Loucy (cell line): Measurements from ENCODE around the gene DNAJB6.

ENCODE experiments used
- H2AFZ ChIP-seq: fragments of 200-600 bp; sonication (generic); 2 replicates; pipeline ENCODE4 v1.6.0; 2016; ENCODE audit warnings: antibody characterized with exemption, mild to moderate bottlenecking, low read length, moderate library complexity
- H3F3A ChIP-seq: fragments of 200-600 bp; 2 replicates; pipeline ENCODE4 v1.6.0; 2016; ENCODE audit warnings: antibody characterized with exemption, low read depth, mild to moderate bottlenecking
- H3K27me3 ChIP-seq: fragments of 200-600 bp; sonication (generic); 2 replicates; pipeline ENCODE4 v1.6.1; 2014; ENCODE audit warnings: low read length, mild to moderate bottlenecking; ENCODE audit not compliant: insufficient read depth, poor library complexity, severe bottlenecking
- H3K36me3 ChIP-seq: fragments of 200-600 bp; sonication (generic); 2 replicates; pipeline ENCODE4 v1.6.1; 2016; ENCODE audit warnings: low read length; ENCODE audit not compliant: insufficient read depth
- H3K4me1 ChIP-seq: fragments of 200-600 bp; sonication (generic); 2 replicates; pipeline ENCODE4 v1.5.1; 2014; ENCODE audit warnings: low read length, mild to moderate bottlenecking; ENCODE audit not compliant: insufficient read depth, poor library complexity, severe bottlenecking
- H3K4me2 ChIP-seq: fragments of 200-600 bp; sonication (generic); 2 replicates; pipeline ENCODE4 v1.6.0; 2014; ENCODE audit warnings: antibody characterized with exemption, low read length, low read depth, mild to moderate bottlenecking; ENCODE audit not compliant: poor library complexity, severe bottlenecking
- H3K4me3 ChIP-seq: fragments of 200-600 bp; sonication (generic); 2 replicates; pipeline ENCODE4 v1.5.1; 2014; ENCODE audit warnings: low read length, mild to moderate bottlenecking, mixed read lengths; ENCODE audit not compliant: poor library complexity, severe bottlenecking
- H3K79me2 ChIP-seq: fragments of 200-600 bp; sonication (generic); 2 replicates; pipeline ENCODE4 v1.6.1; 2014; ENCODE audit warnings: low read length; ENCODE audit not compliant: insufficient read depth
- H3K9ac ChIP-seq: fragments of 200-600 bp; sonication (generic); 2 replicates; pipeline ENCODE4 v1.6.0; 2014; ENCODE audit warnings: mild to moderate bottlenecking, low read depth, low read length, moderate library complexity; ENCODE audit not compliant: poor library complexity, severe bottlenecking
- H3K9me2 ChIP-seq: fragments of 200-600 bp; sonication (generic); replicated peaks from 2 replicates; pipeline ENCODE4 v1.6.1; 2016; ENCODE audit warnings: low read depth, low read length, mixed read lengths
- H3K9me3 ChIP-seq: fragments of 200-600 bp; sonication (generic); 2 replicates; pipeline ENCODE4 v1.6.1; 2014; ENCODE audit warnings: mild to moderate bottlenecking, antibody characterized with exemption, low read length, low read depth; ENCODE audit not compliant: insufficient read depth
- H4K20me1 ChIP-seq: fragments of 200-600 bp; sonication (generic); 2 replicates; pipeline ENCODE4 v1.6.0; 2014; ENCODE audit warnings: antibody characterized with exemption, low read length, mild to moderate bottlenecking; ENCODE audit not compliant: insufficient read depth, poor library complexity, severe bottlenecking
- CTCF ChIP-seq: fragments of 200-600 bp; sonication (generic); conservative IDR thresholded peaks from 2 replicates; pipeline ENCODE4 v1.5.1; 2014; ENCODE audit warnings: mild to moderate bottlenecking, antibody characterized with exemption, low read length
- EZH2phosphoT487 ChIP-seq: fragments of 200-600 bp; IDR thresholded peaks from 2 replicates; pipeline ENCODE4 v1.6.1; 2018; ENCODE audit warnings: antibody characterized with exemption, mild to moderate bottlenecking, moderate library complexity, borderline replicate concordance

The DNAJB6 gene

GRCh38 chr7:157462840-157463239 is 126.0 kb downstream of the DNAJB6 start:
- no peak overlapping the region for H3K4me2 ChIP-seq
- no peaks in the 10 kb centered on the region for H3K4me1 ChIP-seq
- H2AFZ ChIP-seq = no peak overlapping the region
- no peak overlapping the region for H3K9ac ChIP-seq
- no peaks in the 10 kb centered on the region for H3K36me3 ChIP-seq
- TF ChIP-seq EZH2phosphoT487 = no peak
- TF ChIP-seq CTCF = no peak
- H3K79me2 ChIP-seq = no peaks in the 10 kb centered on the region
- no peaks in the 10 kb centered on the region for H3K27me3 ChIP-seq
- H3K9me3 ChIP-seq = no peaks in the 10 kb centered on the region
- no peaks in the 10 kb centered on the region for H3K9me2 ChIP-seq
- no peaks in the 10 kb centered on the region for H4K20me1 ChIP-seq
- no peak overlapping the region for H3K4me3 ChIP-seq
- no peaks in the 10 kb centered on the region for H3F3A ChIP-seq

GRCh38 chr7:157463245-157463644 is 126.4 kb downstream of the DNAJB6 start:
- Histone ChIP-seq H3K4me2 (no peak overlapping the region), H3K9ac (no peak overlapping the region), H3K36me3 (no peaks in the 10 kb centered on the region), H4K20me1 (no peaks in the 10 kb centered on the region), H3K27me3 (no peaks in the 10 kb centered on the region), H3K4me3 (no peak overlapping the region), H3K9me2 (no peaks in the 10 kb centered on the region), H2AFZ (no peak overlapping the region), H3K79me2 (no peaks in the 10 kb centered on the region), H3K4me1 (no peaks in the 10 kb centered on the region), H3K9me3 (no peaks in the 10 kb centered on the region), H3F3A (no peaks in the 10 kb centered on the region)
- TF ChIP-seq CTCF = no peak
- no peak for TF ChIP-seq EZH2phosphoT487

- Histone ChIP-seq H2AFZ (no peak overlapping the region), H3K9ac (no peak overlapping the region), H3F3A (no peaks in the 10 kb centered on the region), H3K9me2 (no peaks in the 10 kb centered on the region), H3K4me2 (no peak overlapping the region), H4K20me1 (no peaks in the 10 kb centered on the region), H3K4me1 (no peaks in the 10 kb centered on the region), H3K79me2 (no peaks in the 10 kb centered on the region), H3K4me3 (no peak overlapping the region), H3K36me3 (no peaks in the 10 kb centered on the region), H3K9me3 (no peaks in the 10 kb centered on the region), H3K27me3 (no peaks in the 10 kb centered on the region)
- no peak for TF ChIP-seq CTCF
- no peak for TF ChIP-seq EZH2phosphoT487
Observed at GRCh38 chr7:157464111-157464970, 127.5 kb downstream of the DNAJB6 start.
